SK-MEL-5 (cell line): Measurements from ENCODE around the gene PSEN1. TPM values are rescaled to one million over a fixed set of nuclear protein-coding genes. Genes with fewer than 3 reads are reported as not detected.

Experiments
- DNase-seq: peaks from one replicate; pipeline ENCODE4 v3.0.0-alpha.2; 2016; ENCODE audit warnings: low read depth, low spot score
- in situ Hi-C: cut with HindIII; loops from 2 replicates; pipeline ENCODE4 v1.10.0; 2016; ENCODE audit warnings: low sequenced_read_pairs, high pct_unique_total_duplicates, low pct_unique_long_range_greater_than_20kb
- polyA plus RNA-seq, 2 experiments: library from polyadenylated mRNA; depleted of rRNA; stranded (reverse); fragments of >200 nt; gene quantifications; 2 replicates each; pipeline ENCODE4 v1.2.3, GENCODE V29; 2015
- total RNA-seq: library from RNA; depleted of rRNA; stranded (reverse); fragments of >200 nt; shearing (Covaris generic); gene quantifications from 2 replicates; pipeline ENCODE4 v1.2.3, GENCODE V29; 2014; rRNA removed

PSEN1 gene
- 31.2 and 31.4 TPM in 2 replicates for total RNA-seq
- 27.4 and 29.8 TPM in 2 replicates for polyA plus RNA-seq (2015; cell fraction: cytosol; rRNA removed)
- 19.9 and 21.2 TPM in 2 replicates for polyA plus RNA-seq (2015; cell fraction: nucleus; rRNA removed)

GRCh38 chr14:73136387-73137225 lies at the start of gene PSEN1:
Gene PSEN1, plus strand, starts transcription at chr14:73136507. Its CDS starts 11,513 bp downstream, at chr14:73148020.
- in situ Hi-C loops: no loop called here
- DNase-seq: peak; percentile 85

- no peak for DNase-seq
- in situ Hi-C loops: no loop called here
Measured at GRCh38 chr14:73091044-73091443, 45.3 kb upstream of the PSEN1 start.

DNA sequence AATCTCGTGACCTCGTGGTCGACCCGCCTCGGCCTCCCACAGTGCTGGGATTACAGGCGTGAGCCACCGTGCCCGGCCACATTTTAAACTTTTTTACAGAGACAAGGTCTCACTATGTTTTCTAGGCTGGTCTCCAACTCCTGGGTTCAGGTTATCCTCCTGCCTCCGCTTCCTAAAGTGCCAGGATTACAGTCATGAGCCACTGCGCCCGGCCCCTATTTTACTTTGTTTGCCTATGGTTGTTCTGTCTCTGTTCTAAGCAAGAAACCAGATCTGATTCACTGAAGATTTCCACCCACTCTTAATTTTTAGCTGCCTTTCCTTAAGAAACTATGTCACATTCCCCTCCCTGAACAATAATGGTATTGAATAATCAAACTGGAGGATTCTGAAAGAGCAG lies 38.9 kb upstream of the PSEN1 start:
- in situ Hi-C loops: no loop called here
- peak; percentile 7 for DNase-seq

DNA sequence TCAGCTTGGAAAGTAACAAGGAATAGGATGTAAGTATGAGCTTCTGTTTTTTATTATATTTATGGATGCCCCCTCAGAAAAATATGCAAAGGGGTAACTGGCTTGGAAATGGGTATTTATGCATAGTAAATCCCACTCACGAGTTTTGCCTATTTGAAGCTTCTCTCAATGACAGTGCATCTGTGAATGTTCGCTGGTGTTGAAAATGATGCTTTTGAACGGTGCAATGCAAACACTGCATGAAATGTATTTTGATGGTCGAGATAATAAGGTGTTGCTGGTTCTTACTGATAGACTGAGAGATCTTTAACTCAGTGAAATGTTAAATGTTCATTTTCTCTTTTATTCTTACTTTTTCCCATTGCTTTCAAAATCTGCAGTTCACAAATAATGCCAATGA lies 36.0 kb upstream of the PSEN1 start:
- in situ Hi-C loops: no loop called here

DNA sequence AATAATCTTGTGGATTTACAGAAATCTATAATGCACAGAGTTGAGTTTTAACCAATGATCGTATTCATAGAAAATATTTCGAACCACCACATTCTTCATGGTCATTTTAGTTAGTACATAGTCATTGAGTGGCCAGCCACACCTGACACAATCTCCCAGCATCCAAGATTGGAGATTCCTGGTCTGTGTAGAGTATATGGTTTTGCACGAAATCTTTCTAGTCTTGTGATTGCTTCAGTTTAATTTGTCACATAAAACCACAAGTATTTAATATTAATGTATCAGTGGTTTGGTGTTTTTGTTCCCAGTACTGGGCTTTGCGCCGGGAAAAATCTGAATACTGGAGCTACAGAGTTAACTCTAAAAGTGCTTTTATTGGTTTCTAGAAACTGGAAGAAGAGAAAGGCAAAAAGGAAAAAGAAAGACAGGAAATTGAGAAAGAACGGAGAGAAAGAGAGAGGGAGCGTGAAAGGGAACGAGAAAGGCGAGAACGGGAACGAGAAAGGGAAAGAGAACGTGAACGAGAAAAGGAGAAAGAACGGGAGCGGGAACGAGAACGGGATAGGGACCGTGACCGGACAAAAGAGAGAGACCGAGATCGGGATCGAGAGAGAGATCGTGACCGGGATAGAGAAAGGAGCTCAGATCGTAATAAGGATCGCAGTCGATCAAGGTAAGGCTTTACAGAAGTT lies 33.4 kb upstream of the PSEN1 start:
- DNase-seq: no peak
- in situ Hi-C loops: no loop called here

More for the DNA sequence above, 36.0 kb upstream of the PSEN1 start:
- no peak for DNase-seq

DNA sequence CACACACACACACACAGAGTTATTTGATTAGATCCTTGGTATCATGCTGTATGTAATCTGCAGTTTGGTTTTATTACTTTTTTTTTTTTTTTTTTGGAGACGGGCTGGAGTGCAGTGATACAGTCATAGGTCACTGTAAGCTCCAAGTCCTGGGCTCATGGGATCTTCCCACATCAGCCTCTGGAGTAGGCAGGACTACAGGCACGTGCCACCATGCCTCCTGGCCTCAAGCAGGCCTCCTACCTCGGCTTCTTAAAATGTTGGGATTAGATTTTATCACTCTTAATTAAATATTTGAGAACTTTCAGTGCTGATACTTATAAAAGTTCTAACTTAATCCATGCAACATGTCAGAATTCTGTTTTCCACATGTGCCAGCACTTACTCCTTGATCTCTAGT lies 31.3 kb upstream of the PSEN1 start:
- DNase-seq: no peak
- in situ Hi-C loops: no loop called here

DNA sequence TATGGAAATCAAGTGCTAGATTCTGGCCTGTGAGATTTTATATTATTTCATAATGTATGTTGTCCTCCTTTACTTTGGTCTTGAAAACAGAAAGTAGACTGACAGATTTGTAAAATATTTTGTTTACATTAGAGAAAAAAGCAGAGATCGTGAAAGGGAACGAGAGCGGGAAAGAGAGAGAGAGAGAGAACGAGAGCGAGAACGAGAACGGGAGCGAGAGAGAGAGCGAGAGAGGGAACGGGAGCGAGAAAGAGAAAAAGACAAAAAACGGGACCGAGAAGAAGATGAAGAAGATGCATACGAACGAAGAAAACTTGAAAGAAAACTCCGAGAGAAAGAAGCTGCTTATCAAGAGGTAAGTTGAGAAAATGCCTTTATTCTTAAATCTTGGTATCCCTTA lies 30.6 kb upstream of the PSEN1 start:
- in situ Hi-C loops: no loop called here
- DNase-seq: no peak

DNA sequence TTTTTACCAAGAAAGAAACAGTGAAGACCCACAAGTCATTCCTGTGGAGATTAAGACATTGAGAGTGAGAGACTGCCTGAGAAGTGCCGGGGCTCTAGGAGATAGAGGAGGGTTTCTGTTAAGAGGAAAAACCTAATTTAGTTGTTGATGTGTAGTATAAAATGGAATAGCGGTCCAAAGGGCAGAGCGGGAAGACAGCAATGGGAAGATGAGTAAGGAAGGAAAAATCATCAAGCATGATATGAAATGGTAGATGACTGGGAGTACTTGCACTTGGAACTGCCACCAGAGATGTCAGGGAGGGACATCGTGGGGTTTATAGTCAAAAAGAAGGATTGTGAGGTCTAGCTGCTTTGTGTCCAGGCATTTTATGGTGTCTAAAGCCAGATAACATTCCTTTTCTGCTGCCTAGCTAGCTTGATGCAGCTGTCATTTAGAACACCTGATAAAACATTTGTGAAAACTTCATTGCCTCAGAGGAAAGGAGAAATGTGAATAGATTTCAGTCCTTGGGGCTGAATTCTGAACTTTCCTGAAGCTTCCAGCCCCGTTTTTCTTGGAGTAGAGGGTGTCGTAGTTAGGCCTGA lies 20.1 kb upstream of the PSEN1 start:
- in situ Hi-C loops: no loop called here
- DNase-seq: no peak

- in situ Hi-C loops: no loop called here
- no peak for DNase-seq
Measured at GRCh38 chr14:73124180-73124894, 12.0 kb upstream of the PSEN1 start.

DNA sequence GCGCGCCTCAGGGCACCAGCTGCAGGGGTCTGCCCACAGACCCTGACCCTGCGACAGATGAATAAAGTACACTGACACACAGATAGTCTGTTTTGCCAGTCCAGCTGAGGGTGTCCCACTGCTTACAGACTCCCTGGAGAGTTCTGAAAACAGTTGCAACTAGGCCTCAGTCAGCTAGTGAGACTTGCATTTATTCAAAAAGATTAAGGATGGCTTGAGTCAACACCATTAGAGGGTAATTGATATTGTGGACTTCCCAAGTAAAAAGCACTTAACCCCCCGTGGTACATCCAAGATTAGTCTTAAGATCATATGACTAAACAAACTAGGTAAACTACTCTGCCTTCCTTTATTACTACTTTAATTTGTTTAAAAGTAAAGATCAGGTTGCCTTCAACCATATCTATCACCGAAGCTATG lies 11.1 kb upstream of the PSEN1 start:
- in situ Hi-C loops: no loop called here
- no peak for DNase-seq

GRCh38 chr14:73125746-73126145 lies 10.6 kb upstream of the PSEN1 start:
- DNase-seq: no peak
- in situ Hi-C loops: no loop called here

DNA sequence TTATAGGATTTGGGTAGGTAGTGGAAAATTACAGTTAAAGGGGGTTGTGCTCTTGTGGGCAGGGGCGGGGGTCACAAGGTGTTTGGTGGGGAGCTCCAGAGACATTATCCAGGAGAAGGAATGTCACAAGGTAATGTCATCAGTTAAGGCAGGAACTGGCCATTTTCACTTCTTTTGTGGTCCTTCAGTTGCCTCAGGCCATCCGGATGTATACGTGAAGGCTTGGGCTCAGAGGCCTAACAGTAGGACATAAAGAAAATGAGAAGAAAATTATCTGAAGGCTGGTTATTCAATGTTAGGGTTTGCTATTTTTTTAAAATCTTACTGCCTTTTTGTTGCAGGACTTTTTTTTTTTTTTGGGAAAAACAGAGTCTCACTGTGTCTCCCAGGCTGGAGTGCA lies 2.5 kb upstream of the PSEN1 start:
- DNase-seq: peak; percentile 11
- in situ Hi-C loops: no loop called here

GRCh38 chr14:73136085-73136386 lies 271 bp upstream of the PSEN1 start:
- in situ Hi-C loops: no loop called here
- DNase-seq: no peak

DNA sequence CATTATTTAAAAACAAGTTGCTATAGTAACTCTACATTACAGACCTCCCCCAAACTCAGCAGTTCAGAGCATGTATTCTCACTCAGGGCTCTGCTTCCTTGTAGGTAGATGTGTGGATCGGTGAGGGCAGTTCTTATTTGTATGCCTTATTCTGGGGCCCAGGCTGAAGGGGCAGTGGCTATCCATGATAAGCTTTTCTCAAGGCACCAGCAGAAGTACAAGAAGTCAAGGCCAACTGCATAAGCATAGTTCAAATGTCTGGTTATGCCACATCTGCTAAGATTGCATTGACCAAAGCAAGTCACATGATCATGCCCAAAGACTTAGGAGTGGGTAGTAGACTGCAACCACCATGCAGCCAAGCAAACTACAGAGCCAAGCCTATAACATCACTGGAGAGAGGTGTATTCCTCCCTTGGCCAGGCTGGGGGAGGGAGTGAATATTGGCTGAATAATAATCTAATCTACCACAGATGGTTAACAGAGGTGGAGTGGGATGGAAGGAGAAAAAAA lies 4.6 kb downstream of the PSEN1 start:
- in situ Hi-C loops: no loop called here
- DNase-seq: no peak

DNA sequence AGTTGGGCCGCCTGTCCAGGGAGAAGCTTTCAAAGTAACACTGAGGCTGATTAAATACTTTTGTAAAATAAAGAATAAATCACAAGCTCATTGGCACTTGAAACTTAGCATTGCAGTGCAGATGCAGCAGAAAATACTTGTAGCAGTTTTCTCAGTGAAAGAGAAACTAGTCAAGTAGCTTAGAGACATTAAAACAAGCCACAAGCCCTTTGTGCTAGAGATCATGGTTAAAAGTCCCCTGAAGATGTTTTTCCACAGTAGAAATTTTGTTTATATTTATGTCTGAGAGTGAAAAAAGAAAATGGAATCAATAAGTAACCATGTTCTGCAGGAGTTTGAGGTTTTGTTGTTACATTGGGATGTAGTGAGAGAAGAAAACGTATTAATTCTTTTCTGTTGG lies 5.9 kb downstream of the PSEN1 start:
- in situ Hi-C loops: no loop called here
- no peak for DNase-seq

DNA sequence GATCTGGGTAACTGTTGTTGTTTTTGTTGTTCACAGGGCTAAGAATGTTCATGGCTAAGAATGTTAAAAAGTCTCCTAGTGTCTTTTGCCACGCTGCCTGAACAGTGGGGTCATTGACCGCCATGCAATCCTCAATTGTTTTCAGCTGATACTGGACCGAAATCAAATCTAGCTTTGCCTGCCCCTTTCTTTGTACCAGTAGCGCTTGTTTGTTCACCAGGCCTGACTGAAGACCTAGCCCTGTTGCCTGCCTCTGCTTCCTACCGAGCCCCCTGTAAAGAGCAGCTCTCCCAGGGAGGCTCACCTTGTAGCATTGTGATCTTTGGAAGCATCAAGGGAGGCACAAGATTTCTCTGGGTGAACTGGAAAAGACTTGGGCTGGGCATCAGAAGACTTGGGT lies 6.7 kb downstream of the PSEN1 start:
- in situ Hi-C loops: no loop called here
- DNase-seq: peak; percentile 17

DNA sequence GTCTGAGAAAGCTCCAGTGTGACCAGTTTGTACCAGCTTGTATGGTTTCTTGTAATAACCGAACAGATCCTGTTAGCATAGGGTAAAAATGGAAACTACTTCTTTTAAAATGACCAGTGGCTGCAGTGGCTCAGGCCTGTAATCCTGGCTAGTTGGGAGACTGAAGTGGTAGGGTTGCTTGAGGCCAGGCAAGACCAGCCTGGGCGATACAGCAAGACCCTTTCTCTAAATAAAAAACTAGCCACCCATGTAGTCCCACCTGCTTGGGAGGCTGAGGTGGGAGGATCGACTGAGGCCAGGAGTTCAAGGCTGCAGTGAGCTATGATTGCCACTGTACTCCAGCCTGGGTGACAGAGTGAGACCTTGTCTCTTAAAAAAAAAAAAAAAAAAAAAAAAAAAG lies 7.3 kb downstream of the PSEN1 start:
- in situ Hi-C loops: no loop called here
- DNase-seq: no peak

GRCh38 chr14:73145371-73145770 lies 9.1 kb downstream of the PSEN1 start:
- DNase-seq: no peak
- in situ Hi-C loops: no loop called here
